KMS-11 (cell line): Measurements from ENCODE around the gene SERPINB10.
A peak's percentile ranks its signal among the peaks of the same experiment; 100 is the strongest.

Source experiments
- H2AFZ ChIP-seq: fragments of 200-600 bp; sonication (generic); 2 replicates; pipeline ENCODE4 v1.6.1; 2016; ENCODE audit warnings: antibody characterized with exemption, mixed run types, low read depth
- H3K27ac ChIP-seq: fragments of 200-600 bp; sonication (generic); 2 replicates; pipeline ENCODE4 v1.6.1; 2016; ENCODE audit warnings: mild to moderate bottlenecking, mixed run types
- H3K27me3 ChIP-seq: fragments of 200-600 bp; sonication (generic); 2 replicates; pipeline ENCODE4 v1.6.1; 2017; ENCODE audit warnings: mild to moderate bottlenecking, low read depth, mixed run types, moderate library complexity; ENCODE audit not compliant: insufficient read depth
- H3K36me3 ChIP-seq: fragments of 200-600 bp; sonication (generic); 2 replicates; pipeline ENCODE4 v1.6.1; 2017; ENCODE audit warnings: mild to moderate bottlenecking, mixed run types; ENCODE audit not compliant: insufficient read depth
- H3K4me1 ChIP-seq: fragments of 200-600 bp; sonication (generic); 2 replicates; pipeline ENCODE4 v1.6.1; 2016; ENCODE audit warnings: mild to moderate bottlenecking, low read depth, mixed run types; ENCODE audit not compliant: poor library complexity, severe bottlenecking
- H3K4me2 ChIP-seq: fragments of 200-600 bp; sonication (generic); 2 replicates; pipeline ENCODE4 v1.7.0; 2016; ENCODE audit warnings: mild to moderate bottlenecking, mixed run types
- H3K4me3 ChIP-seq: fragments of 200-600 bp; sonication (generic); IDR thresholded peaks from 2 replicates; pipeline ENCODE4 v1.6.1; 2017; ENCODE audit warnings: low read depth, low read length, mixed read lengths; ENCODE audit not compliant: insufficient read depth
- H3K79me2 ChIP-seq: fragments of 200-600 bp; sonication (generic); 2 replicates; pipeline ENCODE4 v1.6.1; 2016; ENCODE audit warnings: low read depth, mixed run types; ENCODE audit not compliant: insufficient read depth
- H3K9ac ChIP-seq: fragments of 200-600 bp; sonication (generic); 2 replicates; pipeline ENCODE4 v1.6.1; 2016; ENCODE audit warnings: mild to moderate bottlenecking, mixed run types
- H4K20me1 ChIP-seq: fragments of 200-600 bp; sonication (generic); 2 replicates; pipeline ENCODE4 v1.6.1; 2016; ENCODE audit warnings: mild to moderate bottlenecking, mixed run types; ENCODE audit not compliant: insufficient read depth
- TF ChIP-seq, protein P1 (sequence below): fragments of 200-600 bp; sonication (generic); conservative IDR thresholded peaks from 2 replicates; pipeline ENCODE4 v1.6.1; 2017; ENCODE audit warnings: low read depth, mild to moderate bottlenecking, antibody characterized with exemption, low read length, moderate library complexity, mixed read lengths

The SERPINB10 gene

DNA sequence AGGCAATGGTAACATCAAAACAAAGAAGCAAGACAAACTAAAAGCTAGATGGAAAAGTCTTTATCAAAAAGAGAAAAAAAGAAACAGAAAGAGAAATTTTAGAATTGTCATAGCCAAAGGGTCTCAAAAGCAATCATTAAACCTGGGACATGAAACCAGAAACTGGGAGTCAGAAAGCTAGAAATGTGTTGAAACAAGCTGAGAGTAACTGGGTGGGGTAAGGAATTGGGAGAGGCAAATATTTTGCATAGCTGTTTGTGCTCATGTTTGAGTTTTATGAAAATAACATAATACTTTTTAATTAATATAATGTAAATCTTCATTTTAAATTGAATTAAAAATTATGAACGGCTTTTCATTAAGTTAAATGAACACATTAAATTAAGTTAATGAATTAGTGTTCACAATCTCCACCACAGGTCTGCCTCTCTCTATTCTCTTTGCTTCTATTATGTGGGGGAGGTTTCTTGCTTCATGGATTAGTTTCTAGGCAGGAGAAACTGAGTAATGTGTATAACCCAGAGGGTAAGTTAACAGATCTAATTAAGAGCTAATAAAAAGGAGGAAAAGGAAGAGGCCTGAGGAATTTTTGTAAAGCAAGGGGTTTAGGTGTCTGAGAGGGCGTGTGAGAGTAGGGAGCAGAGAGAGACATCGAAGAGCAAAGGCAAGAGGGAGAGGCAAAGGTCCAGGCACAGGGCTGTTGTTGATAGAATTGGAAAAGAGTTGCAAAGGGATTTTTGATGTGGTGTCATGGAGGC, 40.2 kb upstream of the SERPINB10 start:
- Histone ChIP-seq H3K27me3 (no peaks in the 10 kb centered on the region), H4K20me1 (no peaks in the 10 kb centered on the region), H3K36me3 (no peaks in the 10 kb centered on the region), H2AFZ (no peak overlapping the region), H3K9ac (no peak overlapping the region), H3K4me1 (peaks cover 40% of the 10 kb centered on the region), H3K4me3 (no peak overlapping the region), H3K27ac (no peak overlapping the region), H3K4me2 (peak overlapping the region; percentile 87), H3K79me2 (no peaks in the 10 kb centered on the region)
- TF ChIP-seq, protein P1, sequence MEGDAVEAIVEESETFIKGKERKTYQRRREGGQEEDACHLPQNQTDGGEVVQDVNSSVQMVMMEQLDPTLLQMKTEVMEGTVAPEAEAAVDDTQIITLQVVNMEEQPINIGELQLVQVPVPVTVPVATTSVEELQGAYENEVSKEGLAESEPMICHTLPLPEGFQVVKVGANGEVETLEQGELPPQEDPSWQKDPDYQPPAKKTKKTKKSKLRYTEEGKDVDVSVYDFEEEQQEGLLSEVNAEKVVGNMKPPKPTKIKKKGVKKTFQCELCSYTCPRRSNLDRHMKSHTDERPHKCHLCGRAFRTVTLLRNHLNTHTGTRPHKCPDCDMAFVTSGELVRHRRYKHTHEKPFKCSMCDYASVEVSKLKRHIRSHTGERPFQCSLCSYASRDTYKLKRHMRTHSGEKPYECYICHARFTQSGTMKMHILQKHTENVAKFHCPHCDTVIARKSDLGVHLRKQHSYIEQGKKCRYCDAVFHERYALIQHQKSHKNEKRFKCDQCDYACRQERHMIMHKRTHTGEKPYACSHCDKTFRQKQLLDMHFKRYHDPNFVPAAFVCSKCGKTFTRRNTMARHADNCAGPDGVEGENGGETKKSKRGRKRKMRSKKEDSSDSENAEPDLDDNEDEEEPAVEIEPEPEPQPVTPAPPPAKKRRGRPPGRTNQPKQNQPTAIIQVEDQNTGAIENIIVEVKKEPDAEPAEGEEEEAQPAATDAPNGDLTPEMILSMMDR: no peak

DNA sequence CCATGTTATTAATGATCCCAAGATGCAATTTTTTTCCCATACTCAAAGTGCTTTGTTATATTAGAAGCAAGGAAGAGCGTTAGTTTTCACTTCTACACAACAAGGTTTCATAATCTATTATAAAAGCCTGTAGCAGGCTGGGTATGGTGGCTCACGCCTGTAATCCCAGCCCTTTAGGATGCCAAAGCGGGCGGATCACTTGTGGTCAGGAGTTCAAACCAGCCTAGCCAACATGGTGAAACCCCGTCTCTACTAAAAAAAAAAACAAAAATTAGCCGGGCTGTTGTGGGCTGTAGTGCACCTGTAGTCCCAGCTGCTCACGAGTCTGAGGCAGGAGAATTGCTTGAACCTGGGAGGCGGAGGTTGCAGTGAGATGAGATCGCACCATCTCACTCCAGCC, 39.2 kb upstream of the SERPINB10 start:
- H3K4me3 ChIP-seq: no peak overlapping the region
- H3K36me3 ChIP-seq: no peaks in the 10 kb centered on the region
- H3K27me3 ChIP-seq: no peaks in the 10 kb centered on the region
- peak overlapping the region; percentile 87 for H3K4me2 ChIP-seq
- H3K27ac ChIP-seq: peak overlapping the region; percentile 18
- H2AFZ ChIP-seq: peak overlapping the region; percentile 13; the same call in 1 of the 2 replicates
- no peaks in the 10 kb centered on the region for H3K79me2 ChIP-seq
- TF ChIP-seq, protein P1: no peak
- peaks cover 40% of the 10 kb centered on the region for H3K4me1 ChIP-seq
- H3K9ac ChIP-seq: no peak overlapping the region
- H4K20me1 ChIP-seq: no peaks in the 10 kb centered on the region

DNA sequence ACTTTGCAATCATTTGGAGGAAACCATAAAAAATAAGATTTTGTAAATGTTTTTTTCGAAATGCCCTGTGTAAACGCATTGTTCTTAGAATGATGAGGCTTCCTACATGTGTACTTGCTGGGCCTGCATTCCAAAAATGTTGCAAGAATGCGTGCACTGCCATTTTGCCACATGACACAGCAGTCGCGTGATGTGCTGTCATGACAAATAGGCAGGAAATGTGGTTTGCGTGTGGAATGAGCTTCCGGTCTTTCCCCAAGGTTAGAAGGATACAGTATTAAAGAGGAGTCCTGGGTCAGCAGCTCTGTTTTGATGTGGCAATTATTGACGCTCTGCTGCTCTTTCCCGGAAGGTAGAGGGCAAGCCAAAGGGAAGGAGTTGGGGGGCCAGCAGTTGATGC, 38.4 kb upstream of the SERPINB10 start:
- peaks cover 40% of the 10 kb centered on the region for H3K4me1 ChIP-seq
- no peak overlapping the region; the same call in 1 of the 2 replicates for H3K27ac ChIP-seq

DNA sequence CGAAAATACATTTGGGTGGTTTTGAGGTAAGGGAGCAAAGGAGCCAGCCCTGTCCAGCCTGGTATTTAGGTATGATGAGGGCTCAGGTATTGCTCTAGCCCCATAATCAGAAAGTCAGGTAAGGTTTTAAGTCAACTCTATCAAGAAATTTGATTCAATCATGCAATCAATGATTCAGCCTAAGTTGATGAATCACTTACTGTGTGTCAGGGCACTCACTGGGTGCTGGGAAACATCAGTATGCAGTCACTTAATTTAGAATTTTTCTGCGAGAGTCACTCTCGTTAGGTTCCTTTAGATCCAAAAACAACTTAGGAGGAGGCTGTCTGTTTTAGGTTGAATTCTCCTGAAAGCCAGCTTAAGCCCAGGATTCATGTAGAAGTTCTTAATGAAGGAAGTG, 37.9 kb upstream of the SERPINB10 start:
- Histone ChIP-seq H3K9ac (no peak overlapping the region), H3K27ac (no peak overlapping the region), H3K79me2 (no peaks in the 10 kb centered on the region), H3K27me3 (no peaks in the 10 kb centered on the region), H3K36me3 (no peaks in the 10 kb centered on the region), H2AFZ (no peak overlapping the region), H4K20me1 (no peaks in the 10 kb centered on the region), H3K4me1 (peaks cover 40% of the 10 kb centered on the region), H3K4me3 (no peak overlapping the region), H3K4me2 (no peak overlapping the region)
- TF ChIP-seq, protein P1: no peak

More for the DNA sequence above, 38.4 kb upstream of the SERPINB10 start:
- H3K4me3 ChIP-seq: no peak overlapping the region
- TF ChIP-seq, protein P1: no peak
- peak overlapping the region; percentile 87 for H3K4me2 ChIP-seq
- no peaks in the 10 kb centered on the region for H3K27me3 ChIP-seq
- no peaks in the 10 kb centered on the region for H4K20me1 ChIP-seq
- no peaks in the 10 kb centered on the region for H3K79me2 ChIP-seq
- no peaks in the 10 kb centered on the region for H3K36me3 ChIP-seq
- no peak overlapping the region for H3K9ac ChIP-seq
- H2AFZ ChIP-seq: no peak overlapping the region
